ENCODE data around the gene NFIB.

Gene NFIB

DNA sequence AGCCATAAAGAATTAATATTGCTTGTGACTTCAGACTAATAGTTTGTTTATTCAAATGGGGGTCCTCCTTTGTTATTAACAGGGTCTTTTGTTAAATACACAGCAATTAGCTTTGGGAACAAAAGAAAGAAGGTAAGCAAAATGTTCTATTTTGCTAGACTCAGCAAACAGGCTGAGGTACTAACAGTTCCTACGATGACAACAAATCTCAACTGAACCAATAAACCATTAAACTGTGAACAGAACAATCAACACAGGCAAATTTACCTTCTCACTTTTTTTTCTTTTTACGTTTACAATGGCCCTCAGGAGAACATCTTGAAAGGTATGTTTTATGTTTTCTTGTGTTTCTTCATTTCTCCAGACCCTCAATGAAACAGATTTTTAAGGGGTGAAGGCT, 207.2 kb downstream of the NFIB start:
- DNase-seq (ENCODE audit: low read depth): no peak

DNA sequence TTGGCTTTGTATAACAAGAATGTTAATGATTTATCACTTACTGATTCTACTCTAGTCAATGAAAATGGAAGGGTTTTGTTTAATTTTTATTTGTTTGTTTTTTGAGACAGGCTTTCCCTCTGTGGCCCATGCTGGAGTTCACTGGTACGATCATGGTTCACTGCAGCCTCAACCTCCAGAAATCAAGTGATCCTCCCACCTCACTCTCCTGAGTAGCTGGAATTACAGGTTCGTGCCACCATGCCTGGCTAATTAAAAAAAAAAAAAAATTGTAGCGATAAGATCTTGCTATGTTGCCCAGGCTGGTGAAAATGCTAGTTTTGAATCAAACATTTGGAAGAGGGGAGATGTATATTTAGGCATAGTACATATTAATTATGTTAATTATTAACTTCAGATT, 209.4 kb downstream of the NFIB start:
- no peak for DNase-seq (ENCODE audit: low read depth)

DNA sequence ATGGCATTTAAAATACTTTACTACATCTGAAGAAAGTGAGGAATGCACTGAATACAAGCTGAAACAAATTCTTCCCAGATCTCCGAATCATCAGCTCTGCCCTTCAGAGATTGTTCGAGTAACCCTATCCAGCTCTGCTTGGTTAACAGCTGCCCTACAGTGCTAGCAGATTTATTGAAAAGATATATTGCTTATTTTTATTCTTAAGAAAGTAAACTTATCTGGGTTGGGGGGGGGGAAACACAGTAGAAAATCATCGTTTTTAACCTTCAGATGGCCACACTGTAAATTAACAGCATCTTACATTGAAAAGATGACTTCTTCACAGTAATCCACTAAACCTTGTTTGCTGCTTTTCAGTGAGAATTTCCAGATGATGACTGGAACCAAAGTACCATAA, 210.8 kb downstream of the NFIB start:
- DNase-seq (ENCODE audit: low read depth): no peak

DNA sequence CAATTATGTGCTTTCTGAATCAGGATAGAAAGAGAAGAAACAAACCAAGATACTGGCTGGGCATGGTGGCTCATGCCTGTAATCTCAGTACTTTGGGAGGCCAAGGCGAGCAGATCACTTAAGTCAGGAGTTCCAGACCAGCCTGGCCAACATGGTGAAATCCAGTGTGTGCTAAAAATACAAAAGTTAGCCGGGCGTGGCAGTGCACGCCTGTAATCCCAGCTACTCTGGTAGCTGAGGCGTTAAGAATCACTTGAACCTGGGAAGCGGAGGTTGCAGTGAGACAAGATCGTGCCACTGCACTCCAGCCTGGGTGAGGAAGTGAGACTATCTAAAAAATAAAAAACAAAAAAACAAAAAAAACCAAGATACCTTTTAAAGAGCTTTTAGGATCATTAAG, 214.2 kb downstream of the NFIB start:
- DNase-seq (ENCODE audit: low read depth): no peak

DNA sequence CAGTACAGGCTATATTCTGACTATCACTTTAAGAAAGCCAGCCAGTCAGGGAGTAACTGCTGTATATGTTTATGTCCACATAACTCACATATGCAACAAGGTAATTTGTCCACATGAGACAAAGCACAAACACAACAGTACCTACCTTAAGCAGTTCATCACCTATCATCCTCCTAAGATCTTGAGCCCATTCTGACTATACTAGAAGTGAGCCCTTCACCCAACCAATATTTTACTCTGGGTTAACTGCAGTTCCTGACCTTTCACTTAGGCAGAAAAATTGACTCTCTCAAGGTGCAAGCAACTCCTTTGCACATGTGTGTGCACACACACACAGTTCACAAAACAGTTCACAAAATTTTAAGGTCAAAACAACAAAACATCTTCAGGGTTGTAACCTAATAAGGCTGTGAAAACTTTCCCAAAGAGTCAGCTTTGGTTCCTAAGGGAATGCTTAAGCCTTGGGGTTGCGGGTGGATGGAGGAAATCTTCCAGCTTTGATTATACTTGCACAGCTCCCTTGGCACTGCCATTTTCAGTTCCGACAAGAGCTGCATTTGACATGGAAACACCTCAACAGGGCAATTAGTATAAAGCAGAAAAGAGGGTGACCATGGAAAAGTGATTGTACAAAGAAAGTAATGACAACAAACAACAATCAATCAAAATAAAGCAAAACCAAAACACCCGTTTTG, 215.3 kb downstream of the NFIB start:
- DNase-seq (ENCODE audit: low read depth): no peak

DNA sequence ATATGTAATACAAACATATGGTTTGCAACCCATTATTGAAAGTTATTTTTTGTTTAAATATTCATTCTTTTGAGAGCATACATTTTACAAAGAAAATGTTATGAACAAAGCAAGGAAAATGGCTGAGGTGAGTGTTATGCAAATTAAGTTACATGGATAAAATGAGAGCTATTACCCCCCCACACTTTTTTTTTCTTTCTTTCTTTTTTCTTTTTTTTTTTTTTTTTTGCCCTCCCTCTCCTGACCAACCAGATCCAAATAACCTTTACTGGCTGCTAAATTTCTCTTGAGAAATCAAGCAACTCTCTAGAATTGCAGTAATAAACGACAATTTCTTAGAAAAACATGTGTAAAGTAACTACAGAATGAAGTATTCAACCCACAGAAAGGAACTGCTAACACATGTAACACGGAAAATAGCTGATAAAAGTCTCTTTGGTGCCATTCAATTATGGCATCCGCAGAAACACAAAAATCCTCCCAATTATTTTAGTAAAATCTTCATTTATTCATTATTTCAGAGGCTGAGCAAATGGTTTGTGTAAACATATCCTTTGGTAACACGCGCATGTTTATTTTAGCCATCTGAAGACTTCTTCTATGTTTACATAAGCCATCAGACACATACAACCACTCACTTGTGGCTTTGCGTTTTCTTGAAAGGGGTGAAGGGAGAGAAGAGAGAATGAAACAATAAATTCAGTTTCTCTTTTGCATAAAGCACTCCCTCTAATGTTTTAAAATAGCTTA, 216.1 kb downstream of the NFIB start:
- no peak for DNase-seq (ENCODE audit: low read depth)

DNA sequence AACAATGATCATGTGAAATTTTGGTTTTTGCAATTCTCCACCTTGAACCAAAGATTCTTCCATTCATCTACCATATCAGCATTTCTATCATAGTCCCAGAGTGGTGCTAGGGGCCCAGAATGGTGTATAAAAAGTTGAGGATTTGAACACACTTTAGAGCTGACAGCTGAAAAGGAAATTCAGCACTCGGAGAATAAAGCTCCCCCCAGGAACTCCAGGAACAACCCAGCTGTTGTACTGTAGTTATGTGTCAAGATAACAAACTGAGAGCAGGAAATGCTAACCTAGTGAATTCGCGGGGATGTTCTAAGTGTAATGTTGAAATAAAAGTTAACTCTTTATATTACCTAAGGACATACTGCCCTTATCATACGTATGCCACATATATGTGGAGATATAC, 216.7 kb downstream of the NFIB start:
- DNase-seq (ENCODE audit: low read depth): no peak

DNA sequence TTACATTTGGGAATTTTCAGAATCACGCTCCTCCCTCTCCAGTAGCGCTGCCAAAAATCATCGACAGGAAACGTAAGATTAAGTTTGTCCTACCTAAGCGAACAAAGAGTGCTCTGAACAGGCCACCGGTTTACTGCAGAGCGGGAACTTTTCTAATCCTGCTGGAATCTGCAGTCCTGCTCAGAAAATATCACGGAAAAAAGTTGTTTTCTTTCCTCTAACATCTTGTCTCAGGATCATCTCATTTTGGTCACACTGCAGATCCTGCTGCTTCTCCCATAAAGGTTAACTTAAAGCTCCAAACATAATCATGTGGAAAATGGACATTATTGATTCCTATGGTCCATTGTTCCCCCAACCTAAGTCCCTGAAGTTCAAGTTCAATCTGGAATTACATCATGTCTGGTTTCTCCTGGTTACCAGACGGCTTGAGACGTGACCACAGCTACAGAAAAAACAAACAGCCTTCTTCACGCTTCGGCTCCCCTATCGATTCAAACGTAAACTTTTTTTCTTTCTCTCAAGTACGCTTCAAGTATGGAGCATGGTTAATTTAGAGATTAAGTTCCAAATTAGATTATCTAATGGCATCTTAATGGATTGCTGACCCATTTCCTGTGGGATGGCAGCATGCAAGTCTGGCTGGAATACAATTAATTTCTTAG, 217.6 kb downstream of the NFIB start:
- DNase-seq (ENCODE audit: low read depth): no peak

DNA sequence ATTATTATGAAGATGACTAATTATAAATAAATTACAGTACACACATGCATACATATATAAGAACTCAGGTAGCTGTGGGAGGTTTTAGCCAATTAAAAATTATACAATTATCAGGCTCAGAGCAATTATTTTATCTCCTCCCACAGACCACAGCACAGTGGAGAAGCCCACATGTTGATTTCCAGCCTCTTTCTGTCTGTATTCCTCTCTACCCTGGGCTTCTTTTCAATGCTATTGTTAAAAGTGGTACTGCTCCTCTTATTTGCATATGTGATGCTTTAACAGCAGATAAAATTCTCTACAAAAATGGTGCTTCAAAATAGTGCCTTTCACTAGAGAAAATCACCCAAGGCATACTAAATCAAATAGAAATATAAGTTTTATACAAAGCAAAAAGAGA, 218.7 kb downstream of the NFIB start:
- DNase-seq (ENCODE audit: low read depth): no peak

DNA sequence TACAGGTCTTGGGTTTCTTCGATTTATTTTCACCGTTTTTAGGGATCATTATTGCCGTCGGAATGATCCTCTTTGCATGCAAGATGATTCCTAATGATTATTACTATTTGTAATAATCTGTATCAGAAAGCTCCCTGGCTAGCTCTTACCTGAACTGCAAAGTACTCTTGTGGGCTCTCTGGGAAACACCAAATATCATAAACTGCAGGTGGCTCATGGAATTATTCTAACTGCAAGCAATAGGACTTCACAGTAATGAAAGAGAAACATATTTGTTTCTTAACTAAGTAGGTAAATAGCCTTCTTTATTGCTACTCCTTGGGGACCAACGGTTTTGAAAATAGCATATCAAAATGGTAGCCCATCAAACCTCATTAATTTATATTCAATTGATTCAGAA, 219.4 kb downstream of the NFIB start:
- no peak for DNase-seq (ENCODE audit: low read depth)

DNA sequence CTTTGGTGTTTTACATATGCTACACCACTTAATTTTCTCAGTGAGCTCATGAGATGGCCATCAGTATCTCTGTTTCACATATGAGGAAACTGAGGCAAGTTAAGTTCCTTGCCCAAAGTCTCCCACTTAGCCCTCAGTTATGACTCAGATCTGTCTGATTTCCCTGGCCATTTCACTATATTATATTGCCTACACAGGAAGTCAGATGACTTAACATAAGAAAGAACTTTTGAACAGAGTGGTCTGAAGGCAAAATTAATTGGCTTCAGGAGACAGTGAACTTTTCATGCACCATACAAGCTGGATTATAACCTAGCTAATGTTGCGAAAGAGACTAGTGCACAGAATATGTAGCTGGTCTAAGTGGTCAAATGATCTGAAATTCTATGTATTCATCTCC, 221.6 kb downstream of the NFIB start:
- DNase-seq (ENCODE audit: low read depth): no peak

DNA sequence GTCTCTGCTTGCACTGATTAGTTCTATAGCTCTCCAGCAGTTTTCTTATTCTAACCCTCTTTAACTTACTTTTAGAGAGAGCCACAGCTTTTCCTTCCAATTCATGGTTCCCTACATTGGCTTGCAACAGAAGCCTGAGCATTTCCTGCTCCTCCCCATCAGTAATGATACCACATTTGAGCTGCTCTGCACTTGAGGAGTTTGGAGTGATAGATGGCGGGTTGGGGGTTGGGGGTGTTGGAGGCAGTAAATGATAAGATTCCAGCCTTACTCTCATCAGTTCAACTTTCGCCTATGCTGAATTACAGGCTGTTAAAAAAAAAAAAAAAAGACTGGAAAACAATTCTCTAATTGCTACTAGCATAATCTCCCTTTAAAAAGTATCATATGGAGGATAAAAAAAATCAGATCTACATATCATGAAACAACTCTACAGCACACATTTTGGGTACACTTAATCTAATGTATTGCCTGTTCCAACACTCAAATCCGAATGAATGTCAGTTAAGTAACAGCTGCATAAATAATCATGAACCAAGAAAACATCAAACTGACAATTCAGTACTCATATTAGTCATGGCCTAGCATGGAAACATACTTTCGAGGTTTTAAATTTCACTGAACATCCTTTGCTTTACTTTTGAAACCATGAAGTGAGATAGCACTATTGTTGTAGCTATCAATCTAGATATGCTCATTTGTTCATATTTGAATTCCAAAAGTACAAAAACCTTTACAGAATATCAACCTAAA, 224.7 kb downstream of the NFIB start:
- no peak for DNase-seq (ENCODE audit: low read depth)

DNA sequence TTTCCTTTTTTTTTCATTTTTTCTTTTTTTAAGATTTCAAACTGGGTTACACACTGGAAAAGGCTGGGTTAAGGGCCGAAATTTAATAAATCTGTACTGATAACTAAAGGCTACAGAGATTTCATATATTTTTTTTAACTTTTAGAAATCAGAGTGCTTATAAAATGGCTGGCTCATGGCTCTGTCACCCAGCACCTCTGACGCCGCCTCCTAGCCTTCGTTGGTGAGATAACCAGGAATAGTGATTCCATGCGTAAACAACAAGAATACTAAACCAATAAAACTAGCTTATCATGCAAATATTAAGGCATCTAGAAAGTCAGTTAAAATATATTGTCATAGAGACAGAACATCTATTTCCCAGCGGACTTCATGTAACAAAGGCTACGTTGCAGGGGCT, 226.4 kb downstream of the NFIB start:
- DNase-seq (ENCODE audit: low read depth): no peak

DNA sequence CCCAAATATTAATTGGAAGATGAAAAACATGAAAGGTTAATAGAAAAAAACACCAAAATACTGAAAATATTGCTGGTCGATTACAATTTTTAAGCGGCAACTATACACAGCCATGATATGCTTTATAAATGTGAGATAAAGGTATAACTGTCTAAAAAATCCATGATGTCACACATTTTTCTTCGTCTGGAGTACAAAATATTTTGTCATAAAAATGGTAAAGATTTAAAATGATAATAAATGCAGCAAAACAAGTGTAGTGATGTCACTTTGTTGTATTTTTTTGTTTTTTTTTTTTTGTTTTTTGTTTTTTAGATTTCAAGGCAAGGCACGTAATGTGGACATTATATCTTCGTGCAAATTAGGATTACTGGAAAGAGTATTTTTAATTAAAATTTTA, 227.4 kb downstream of the NFIB start:
- no peak for DNase-seq (ENCODE audit: low read depth)

DNA sequence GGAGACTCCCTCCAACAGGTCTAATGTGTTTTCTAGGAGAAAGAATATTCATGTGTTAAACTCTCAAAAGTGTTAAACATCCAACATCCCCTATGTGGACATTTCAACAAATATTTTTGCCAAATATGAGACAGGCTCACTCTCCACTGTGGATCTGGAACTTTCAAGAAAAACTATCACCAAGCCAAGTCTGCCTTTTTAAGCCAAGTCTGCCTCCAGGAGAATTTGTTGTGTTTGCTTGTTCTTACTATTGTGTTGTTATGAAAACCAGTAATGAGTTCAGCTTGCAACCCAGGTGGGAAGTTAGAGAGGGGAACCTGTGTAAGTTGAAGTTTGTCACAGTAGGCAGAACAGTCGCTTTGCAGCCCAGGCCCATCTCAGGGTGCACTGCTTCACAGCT, 228.1 kb downstream of the NFIB start:
- DNase-seq (ENCODE audit: low read depth): no peak

DNA sequence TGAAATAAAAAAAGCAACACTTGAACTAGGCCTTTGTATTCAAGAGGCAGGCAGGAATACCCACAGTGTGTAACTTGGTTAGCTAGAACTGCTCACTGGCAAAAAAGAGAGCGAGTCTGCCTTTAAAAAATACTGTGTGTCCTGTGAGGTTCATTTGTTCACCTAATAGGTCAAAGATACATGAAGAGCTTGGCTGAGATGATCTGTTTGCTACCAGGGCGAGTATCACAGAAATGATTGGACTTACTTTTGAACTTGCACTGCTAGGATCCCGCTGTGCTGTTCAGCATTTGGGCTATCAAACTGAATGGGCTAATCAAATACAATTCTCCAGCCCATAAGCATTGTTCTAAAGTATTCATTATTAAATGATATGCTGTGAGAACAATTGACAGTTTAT, 229.1 kb downstream of the NFIB start:
- DNase-seq (ENCODE audit: low read depth): no peak

DNA sequence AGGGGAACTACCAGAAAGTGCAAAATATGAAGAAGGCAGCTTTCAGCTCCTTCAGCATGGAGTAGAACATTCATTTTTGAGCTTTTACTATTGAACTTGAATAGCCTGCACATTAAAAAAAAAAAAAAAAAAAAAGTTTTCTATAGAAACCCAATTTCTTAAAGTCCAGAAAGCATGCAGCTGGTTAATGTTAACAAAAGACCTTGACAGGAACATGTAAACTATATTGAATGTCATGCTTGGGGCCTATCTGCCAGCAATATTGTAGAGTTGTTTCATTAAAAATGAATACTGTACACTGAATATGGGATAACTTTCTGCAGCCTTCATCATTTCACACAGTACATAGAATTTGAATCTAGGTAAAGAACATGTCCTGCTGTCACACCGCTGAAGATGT, 230.6 kb downstream of the NFIB start:
- DNase-seq (ENCODE audit: low read depth): no peak

DNA sequence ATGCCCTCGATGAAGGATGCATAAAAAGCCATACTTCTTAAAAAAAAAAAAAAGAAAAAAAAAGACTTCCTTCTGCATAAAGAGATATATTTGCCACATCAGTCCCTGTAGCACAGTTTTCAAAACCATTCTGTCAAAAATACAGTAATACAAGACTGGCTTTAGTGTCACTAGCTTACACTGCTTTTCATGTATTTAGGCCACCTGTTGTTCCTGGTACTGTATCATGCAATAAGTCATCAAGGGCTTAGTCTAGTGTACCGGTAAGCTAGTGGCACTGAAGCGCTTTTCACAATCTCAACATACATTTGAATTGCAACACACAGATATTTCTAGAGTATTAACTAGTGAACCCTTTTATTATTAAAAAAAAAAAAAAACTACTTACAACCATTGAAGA, 231.2 kb downstream of the NFIB start:
- no peak for DNase-seq (ENCODE audit: low read depth)

DNA sequence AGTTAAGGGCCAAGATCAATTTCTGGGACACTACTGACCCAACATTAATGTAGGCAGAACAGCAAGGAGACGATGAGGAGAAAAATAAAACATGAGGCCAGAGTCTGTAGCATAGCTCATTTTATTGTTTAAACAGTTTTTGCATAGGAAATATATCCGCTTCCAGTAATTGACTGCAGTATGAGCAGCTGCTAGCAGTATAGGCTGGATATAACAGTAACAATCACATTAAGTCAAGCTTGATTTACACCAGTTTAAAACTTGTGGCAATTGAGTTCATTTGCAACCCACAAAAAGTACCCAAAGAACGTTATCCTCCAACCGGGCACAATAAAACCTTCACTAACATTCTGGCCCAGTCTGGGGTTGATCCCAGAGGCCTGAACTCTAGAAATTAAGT, 232.2 kb downstream of the NFIB start:
- DNase-seq (ENCODE audit: low read depth): no peak

DNA sequence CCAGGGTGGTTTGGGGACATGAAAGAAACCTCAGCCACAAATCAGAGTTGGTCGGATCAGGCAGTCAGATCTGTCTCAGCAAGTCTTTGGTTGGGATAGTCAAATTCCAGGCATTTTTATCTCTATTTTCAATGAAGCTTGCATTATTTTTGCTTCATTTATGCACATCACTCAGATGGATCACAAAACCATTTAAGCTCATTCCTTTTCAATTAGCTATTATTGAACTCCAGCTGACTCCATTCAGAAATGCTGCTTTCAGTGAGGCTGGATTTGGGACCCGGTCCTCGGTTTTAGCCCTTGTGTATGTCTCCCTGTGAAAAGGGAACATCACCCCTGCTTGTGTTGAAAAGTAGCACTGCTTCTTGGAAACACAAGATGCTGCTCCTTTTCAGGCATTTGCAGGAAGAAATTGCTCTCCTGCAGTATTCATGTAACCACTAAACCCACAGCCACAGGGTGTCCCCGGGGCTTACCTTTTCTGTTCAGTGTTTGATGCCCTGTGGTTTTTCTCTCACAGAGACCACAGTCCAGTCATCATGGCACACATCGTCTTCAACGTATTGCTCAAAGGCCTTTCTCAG, 232.9 kb downstream of the NFIB start:
- DNase-seq (ENCODE audit: low read depth): no peak

DNA sequence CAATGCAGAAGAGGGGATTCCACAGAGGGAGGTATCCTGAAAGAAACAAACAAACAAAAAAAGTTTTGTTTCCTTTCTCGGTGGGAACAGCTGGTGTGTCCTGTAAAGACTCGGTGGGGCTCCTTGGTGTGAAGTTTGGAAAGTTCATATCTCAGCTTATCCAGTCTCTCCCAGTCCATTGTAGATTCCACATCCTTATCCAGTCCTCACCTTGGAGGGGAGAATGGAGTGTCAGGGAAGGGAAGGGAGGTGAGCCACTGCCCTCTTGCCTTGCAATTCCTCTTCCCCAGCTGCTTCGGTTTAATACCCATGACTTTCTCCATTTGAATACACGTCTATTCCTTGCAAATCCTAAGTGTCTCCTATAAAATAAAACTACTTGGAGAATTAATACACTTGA, 234.5 kb downstream of the NFIB start:
- no peak for DNase-seq (ENCODE audit: low read depth)

DNA sequence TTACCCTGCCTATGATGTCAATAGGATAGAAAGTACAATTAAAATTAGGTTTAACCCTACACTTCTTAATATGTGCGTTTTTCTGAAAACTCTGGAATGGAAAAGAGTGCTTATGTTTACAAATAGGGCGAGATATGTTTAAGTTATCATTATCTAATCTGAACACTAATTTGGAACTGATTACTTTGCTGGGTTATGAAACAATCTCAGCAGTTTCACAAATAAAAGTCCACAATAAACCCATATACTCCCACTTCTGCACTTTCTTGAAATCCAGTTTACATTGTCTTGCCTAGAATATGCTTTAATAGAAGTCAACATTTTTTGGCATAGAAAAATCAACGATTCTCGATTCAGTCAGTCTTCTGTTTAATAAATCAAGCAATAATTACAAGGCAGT, 236.3 kb downstream of the NFIB start:
- no peak for DNase-seq (ENCODE audit: low read depth)

Data from stimulated activated CD8-positive, alpha-beta memory T cell treated with anti-CD3 and anti-CD28 coated beads, Interleukin-15, amount 100 ng/mL, for 1 hour (primary cell).